ENCODE results near the gene SPAG9. TPM values are rescaled to one million over a fixed set of nuclear protein-coding genes. Genes with fewer than 3 reads are reported as not detected.

Gene SPAG9
- total RNA-seq, 1 experiment from 2014 or later: 144 TPM

- ChIA-PET CTCF (no interaction called here), POLR2A (no interaction called here)
- TF ChIP-seq REST (IDR thresholded peaks at IDR 0.05; ENCODE audit: insufficient read depth in 1 of 2, low read depth in 2 of 2, low read length in 1 of 2): no peak
- no peak for TF ChIP-seq CTCF (IDR thresholded peaks at IDR 0.05)
- no peak for TF ChIP-seq TCF7L2 (IDR thresholded peaks at IDR 0.05; ENCODE audit: low read depth, low read length)
- TF ChIP-seq POLR2AphosphoS5 (IDR thresholded peaks at IDR 0.05; ENCODE audit: low read depth, low read length): no peak
- TF ChIP-seq SIN3A (IDR thresholded peaks at IDR 0.05; ENCODE audit: borderline replicate concordance, insufficient read depth, low read depth, low read length): no peak
- no peak overlapping the region for H3K4me3 ChIP-seq (ENCODE audit: low read depth in 2 of 2, low read length in 2 of 2)
- peaks cover 16% of the 10 kb centered on the region for H3K36me3 ChIP-seq (ENCODE audit: control insufficient read depth, insufficient read depth, low read length)
- no TSS peak for BruUV-seq (replicated peaks)
- no peaks in the 10 kb centered on the region for H3K27me3 ChIP-seq (ENCODE audit: control insufficient read depth, insufficient read depth, low read length)
- ATAC-seq: no peak
- in situ Hi-C loops (cut with HindIII; ENCODE audit: low pct_unique_long_range_greater_than_20kb, low sequenced_read_pairs) (no loop called here), intact Hi-C loops (cut with micrococcal nuclease; ENCODE audit: unreplicated experiment) (no loop called here)
- no peaks in the 10 kb centered on the region for H3K4me1 ChIP-seq (ENCODE audit: control insufficient read depth, insufficient read depth, low read length)
- no peaks in the 10 kb centered on the region for H3K9me3 ChIP-seq (ENCODE audit: control insufficient read depth, insufficient read depth, low read depth, low read length)
- no peak for DNase-seq (ENCODE audit: low read depth, low spot score)
- H3K27ac ChIP-seq (ENCODE audit: low read length): no peak overlapping the region
Measured at GRCh38 chr17:51076821-51077220, 43.8 kb downstream of the SPAG9 start.

GRCh38 chr17:51071556-51071955 is 49.1 kb downstream of the SPAG9 start:
- Histone ChIP-seq H3K36me3 (ENCODE audit: control insufficient read depth, insufficient read depth, low read length) (no peaks in the 10 kb centered on the region), H3K27me3 (ENCODE audit: control insufficient read depth, insufficient read depth, low read length) (no peaks in the 10 kb centered on the region), H3K4me1 (ENCODE audit: control insufficient read depth, insufficient read depth, low read length) (no peaks in the 10 kb centered on the region), H3K9me3 (ENCODE audit: control insufficient read depth, insufficient read depth, low read depth, low read length) (no peaks in the 10 kb centered on the region), H3K27ac (ENCODE audit: low read length) (no peak overlapping the region), H3K4me3 (ENCODE audit: low read depth in 2 of 2, low read length in 2 of 2) (no peak overlapping the region)
- DNase-seq (ENCODE audit: low read depth, low spot score) (no peak), ATAC-seq (no peak)
- intact Hi-C loops (cut with micrococcal nuclease; ENCODE audit: unreplicated experiment): no loop called here
- CTCF ChIA-PET: no interaction called here
- no TSS peak for BruUV-seq (replicated peaks)
- TF ChIP-seq TCF7L2 (IDR thresholded peaks at IDR 0.05; ENCODE audit: low read depth, low read length): no peak
- no peak for TF ChIP-seq CTCF (IDR thresholded peaks at IDR 0.05)
- TF ChIP-seq POLR2AphosphoS5 (IDR thresholded peaks at IDR 0.05; ENCODE audit: low read depth, low read length): no peak
- TF ChIP-seq REST (IDR thresholded peaks at IDR 0.05; ENCODE audit: insufficient read depth in 1 of 2, low read depth in 2 of 2, low read length in 1 of 2): no peak
- no peak for TF ChIP-seq SIN3A (IDR thresholded peaks at IDR 0.05; ENCODE audit: borderline replicate concordance, insufficient read depth, low read depth, low read length)
- in situ Hi-C loops (cut with HindIII; ENCODE audit: low pct_unique_long_range_greater_than_20kb, low sequenced_read_pairs): loop anchor here (5.0 kb wide), 1 partner anchor 59 kb away; no protein-coding TSS in a partner anchor
- POLR2A ChIA-PET: no interaction called here

Measured in Panc1 (cell line).